Measurements from ENCODE around the gene DENND4A.

DNA sequence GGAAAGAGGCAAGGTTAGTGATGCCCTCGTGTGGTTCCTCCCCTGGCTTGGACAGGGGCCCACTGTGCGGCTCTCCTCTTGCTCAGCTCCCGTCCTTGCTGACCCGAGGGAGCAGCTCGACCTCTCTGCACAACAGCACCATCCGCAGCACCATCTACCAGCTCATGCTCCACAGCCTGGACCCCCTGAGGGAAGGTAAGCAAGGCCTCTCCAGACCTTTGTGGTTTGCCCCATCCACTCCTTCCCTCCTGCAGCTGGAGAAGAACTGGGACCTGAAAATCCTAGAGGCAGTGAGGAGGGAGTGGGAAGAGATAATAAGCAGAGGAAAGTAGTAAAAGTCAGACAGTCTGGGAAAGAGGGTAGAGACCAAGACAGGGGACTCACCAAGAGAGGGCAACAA is 152.6 kb downstream of the DENND4A start:
- TF ChIP-seq, protein P1, sequence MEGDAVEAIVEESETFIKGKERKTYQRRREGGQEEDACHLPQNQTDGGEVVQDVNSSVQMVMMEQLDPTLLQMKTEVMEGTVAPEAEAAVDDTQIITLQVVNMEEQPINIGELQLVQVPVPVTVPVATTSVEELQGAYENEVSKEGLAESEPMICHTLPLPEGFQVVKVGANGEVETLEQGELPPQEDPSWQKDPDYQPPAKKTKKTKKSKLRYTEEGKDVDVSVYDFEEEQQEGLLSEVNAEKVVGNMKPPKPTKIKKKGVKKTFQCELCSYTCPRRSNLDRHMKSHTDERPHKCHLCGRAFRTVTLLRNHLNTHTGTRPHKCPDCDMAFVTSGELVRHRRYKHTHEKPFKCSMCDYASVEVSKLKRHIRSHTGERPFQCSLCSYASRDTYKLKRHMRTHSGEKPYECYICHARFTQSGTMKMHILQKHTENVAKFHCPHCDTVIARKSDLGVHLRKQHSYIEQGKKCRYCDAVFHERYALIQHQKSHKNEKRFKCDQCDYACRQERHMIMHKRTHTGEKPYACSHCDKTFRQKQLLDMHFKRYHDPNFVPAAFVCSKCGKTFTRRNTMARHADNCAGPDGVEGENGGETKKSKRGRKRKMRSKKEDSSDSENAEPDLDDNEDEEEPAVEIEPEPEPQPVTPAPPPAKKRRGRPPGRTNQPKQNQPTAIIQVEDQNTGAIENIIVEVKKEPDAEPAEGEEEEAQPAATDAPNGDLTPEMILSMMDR (IDR thresholded peaks at IDR 0.05) = no peak
- TF ChIP-seq POLR2A (IDR thresholded peaks at IDR 0.05) = no peak

All from transverse colon (tissue), 3 donors.